GM13976 (cell line): ENCODE data around the gene RPL7A.

Source experiments
- DNase-seq: peaks from one replicate; pipeline ENCODE4 v3.0.0; 2012; ENCODE audit warnings: low spot score
- CTCF ChIP-seq: IDR thresholded peaks from 2 replicates; pipeline ENCODE4 v1.5.1; 2012; ENCODE audit warnings: borderline replicate concordance, mild to moderate bottlenecking; ENCODE audit not compliant: insufficient read depth; ENCODE audit errors: extremely low read depth, missing control alignments, control extremely low read depth
- in situ Hi-C: fragments of 300-500 bp; cut with MboI; formaldehyde crosslinking; loops from one replicate; pipeline ENCODE4 v1.12.0; 2022; ENCODE audit warnings: low sequenced_read_pairs, mixed read lengths, inconsistent platforms; ENCODE audit not compliant: unreplicated experiment

The RPL7A gene

DNA sequence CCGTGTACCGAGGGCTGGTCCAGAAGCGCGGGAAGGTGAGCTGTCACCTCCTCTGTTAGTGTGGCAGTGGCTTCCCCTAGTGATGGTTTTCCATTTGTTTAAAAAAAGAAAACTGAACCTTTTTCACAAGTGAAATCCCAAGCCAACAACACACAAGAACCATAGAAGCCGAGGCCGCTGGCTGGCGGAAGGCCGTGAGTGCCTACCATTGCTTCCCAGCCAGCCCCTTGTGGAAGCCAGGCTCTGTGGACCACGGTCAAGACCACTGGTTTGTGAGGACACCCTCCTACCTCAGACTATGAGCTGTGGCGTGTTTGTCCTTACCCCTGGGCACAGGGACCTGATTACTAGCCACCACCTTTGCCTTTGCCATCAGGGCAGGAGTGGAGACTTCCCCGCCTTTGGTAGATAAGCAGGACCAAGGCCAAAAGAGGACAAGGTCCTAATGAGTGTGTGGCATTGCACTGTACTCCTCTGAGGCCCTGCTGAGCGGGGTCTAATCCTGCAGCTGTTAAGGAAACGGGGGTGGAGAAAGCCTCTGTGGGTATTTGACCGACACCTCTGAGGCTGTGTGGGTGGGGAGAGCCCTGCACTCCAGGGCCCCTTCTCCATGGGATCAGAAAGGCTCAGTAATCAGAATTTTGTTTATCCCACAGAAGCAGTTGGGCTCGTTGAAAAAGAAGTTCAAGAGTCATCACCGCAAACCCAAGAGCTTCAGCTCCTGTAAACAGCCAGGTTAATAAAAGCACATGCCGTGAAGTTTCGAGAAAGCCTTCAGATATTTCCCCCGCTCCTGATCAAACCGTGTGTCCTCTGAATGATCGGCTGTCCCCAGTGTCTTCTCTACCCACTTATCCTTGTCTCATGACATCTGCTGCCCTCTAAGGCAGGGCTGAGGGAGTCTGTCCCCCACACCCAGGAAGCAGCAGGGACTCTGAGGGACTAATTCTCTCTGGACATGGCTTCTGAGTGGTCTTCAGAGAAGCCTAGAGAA lies 12.7 kb downstream of the RPL7A start:
- DNase-seq = no peak
- TF ChIP-seq CTCF = no peak
- in situ Hi-C loops = no loop called here

- no peak for TF ChIP-seq CTCF
- in situ Hi-C loops = no loop called here
- no peak for DNase-seq
Measured at GRCh38 chr9:133361507-133362092, 13.6 kb downstream of the RPL7A start.

GRCh38 chr9:133362359-133363044 lies 14.5 kb downstream of the RPL7A start:
- TF ChIP-seq CTCF = no peak
- in situ Hi-C loops = no loop called here

DNA sequence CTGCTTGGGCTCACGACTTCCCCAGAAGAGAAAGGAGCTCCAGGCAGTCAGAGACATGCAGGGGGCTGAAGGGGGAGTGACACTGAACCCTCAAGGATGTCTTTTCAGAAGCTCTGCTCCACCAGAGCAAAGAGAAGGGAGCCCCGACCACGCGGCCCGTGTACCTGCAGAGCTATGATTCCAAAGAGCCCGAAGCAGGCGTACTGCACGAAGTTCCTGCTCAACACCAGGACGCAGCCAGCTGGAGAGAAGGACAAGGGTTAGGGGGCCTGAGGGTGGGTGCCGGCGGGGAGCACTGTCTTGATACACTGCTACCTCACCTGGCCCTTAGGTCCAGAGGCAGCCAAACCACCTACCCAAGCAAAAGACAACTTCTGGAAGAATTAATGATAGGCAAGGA lies 18.4 kb downstream of the RPL7A start:
- no peak for DNase-seq
- in situ Hi-C loops = no loop called here
- no peak for TF ChIP-seq CTCF

More at GRCh38 chr9:133362359-133363044, 14.5 kb downstream of the RPL7A start:
- DNase-seq = no peak

GRCh38 chr9:133367221-133367620 lies 19.2 kb downstream of the RPL7A start:
- no peak for TF ChIP-seq CTCF
- no peak for DNase-seq
- in situ Hi-C loops = no loop called here

DNA sequence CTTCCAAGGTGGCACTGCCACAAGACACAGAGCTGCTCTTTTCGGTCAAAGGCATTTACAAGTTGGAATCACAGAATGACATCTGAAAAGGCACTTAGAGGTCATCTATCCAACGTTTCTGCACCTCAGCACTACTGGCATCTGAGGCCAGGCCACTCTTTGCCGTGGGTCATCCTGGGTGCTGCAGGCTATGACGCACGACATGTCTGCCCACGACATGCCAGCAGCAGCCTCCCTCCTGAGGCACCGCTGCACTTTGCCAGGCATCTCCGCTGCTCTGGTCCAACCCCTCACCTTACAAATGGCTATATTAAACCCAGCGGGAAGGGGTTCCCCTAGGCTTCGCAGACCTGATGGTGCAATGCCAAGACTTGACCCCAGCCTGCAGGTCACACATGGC lies 19.8 kb downstream of the RPL7A start:
- in situ Hi-C loops = no loop called here
- no peak for TF ChIP-seq CTCF
- no peak for DNase-seq
